MM.1S (cell line): Measurements from ENCODE around the gene INPP4B.
A peak's percentile ranks its signal among the peaks of the same experiment; 100 is the strongest.

ENCODE experiments used
- DNase-seq: peaks from one replicate; pipeline ENCODE4 v3.0.0-alpha.2; 2015
- H2AFZ ChIP-seq: fragments of 300-600 bp; sonication (generic); 2 replicates; pipeline ENCODE4 v1.6.0; 2016; ENCODE audit warnings: antibody characterized with exemption, low read length
- H3F3A ChIP-seq: fragments of 300-600 bp; sonication (generic); 2 replicates; pipeline ENCODE4 v1.6.1; 2016; ENCODE audit warnings: mild to moderate bottlenecking, antibody characterized with exemption, low read length, moderate library complexity, mixed read lengths; ENCODE audit not compliant: insufficient read depth
- H3K27ac ChIP-seq: fragments of 300-600 bp; sonication (generic); 2 replicates; pipeline ENCODE4 v1.5.1; 2016; ENCODE audit warnings: mild to moderate bottlenecking, low read length
- H3K27me3 ChIP-seq: fragments of 300-600 bp; sonication (generic); replicated peaks from 2 replicates; pipeline ENCODE4 v1.6.0; 2016; ENCODE audit warnings: low read length; ENCODE audit not compliant: insufficient read depth
- H3K36me3 ChIP-seq: fragments of 300-600 bp; sonication (generic); replicated peaks from 2 replicates; pipeline ENCODE4 v1.6.1; 2016; ENCODE audit warnings: mild to moderate bottlenecking, low read length, mixed read lengths; ENCODE audit not compliant: insufficient read depth
- H3K4me1 ChIP-seq: fragments of 300-600 bp; sonication (generic); 2 replicates; pipeline ENCODE4 v1.6.1; 2016; ENCODE audit warnings: low read length, mixed read lengths
- H3K4me2 ChIP-seq: fragments of 300-600 bp; sonication (generic); 2 replicates; pipeline ENCODE4 v1.6.0; 2016; ENCODE audit warnings: low read depth, low read length
- H3K4me3 ChIP-seq: fragments of 300-600 bp; sonication (generic); 2 replicates; pipeline ENCODE4 v1.5.1; 2016; ENCODE audit warnings: low read length, mixed read lengths
- H3K79me2 ChIP-seq: fragments of 300-600 bp; sonication (generic); 2 replicates; pipeline ENCODE4 v1.6.1; 2016; ENCODE audit warnings: mixed run types, low read length, mixed read lengths
- H3K9ac ChIP-seq: fragments of 300-600 bp; sonication (generic); 2 replicates; pipeline ENCODE4 v1.6.1; 2016; ENCODE audit warnings: low read length, mixed read lengths
- H3K9me2 ChIP-seq: fragments of 300-600 bp; sonication (generic); replicated peaks from 2 replicates; pipeline ENCODE4 v1.6.1; 2016; ENCODE audit warnings: mild to moderate bottlenecking, low read length, mixed read lengths; ENCODE audit not compliant: insufficient read depth
- H3K9me3 ChIP-seq: fragments of 300-600 bp; sonication (generic); replicated peaks from 2 replicates; pipeline ENCODE4 v1.6.1; 2016; ENCODE audit warnings: mild to moderate bottlenecking, low read length, mixed read lengths; ENCODE audit not compliant: insufficient read depth
- H4K20me1 ChIP-seq: fragments of 300-600 bp; sonication (generic); 2 replicates; pipeline ENCODE4 v1.6.1; 2016; ENCODE audit warnings: mild to moderate bottlenecking, low read length, moderate library complexity, mixed read lengths; ENCODE audit not compliant: insufficient read depth
- EZH2 ChIP-seq: fragments of 300-600 bp; sonication (generic); optimal IDR thresholded peaks from 2 replicates; pipeline ENCODE3; 2017; ENCODE audit warnings: low read depth, mild to moderate bottlenecking, antibody characterized with exemption, low read length, mixed read lengths
- EZH2phosphoT487 ChIP-seq: fragments of 300-600 bp; sonication (generic); IDR thresholded peaks from 2 replicates; pipeline ENCODE4 v1.6.1; 2018; ENCODE audit warnings: antibody characterized with exemption, low read length
- TF ChIP-seq, protein P1 (sequence below): fragments of 300-600 bp; sonication (generic); IDR thresholded peaks from 2 replicates; pipeline ENCODE4 v1.5.1; 2016; ENCODE audit warnings: antibody characterized with exemption, low read length, mixed read lengths

Gene INPP4B

GRCh38 chr4:142741995-142742394 lies 104.1 kb downstream of the INPP4B start:
- Histone ChIP-seq H3K9ac (no peak overlapping the region), H3K4me2 (no peak overlapping the region), H3K79me2 (no peaks in the 10 kb centered on the region), H3K4me3 (no peak overlapping the region), H3K36me3 (no peaks in the 10 kb centered on the region), H3K27me3 (no peaks in the 10 kb centered on the region), H3K9me3 (no peaks in the 10 kb centered on the region), H3F3A (no peaks in the 10 kb centered on the region), H4K20me1 (no peaks in the 10 kb centered on the region), H3K27ac (no peak overlapping the region), H3K4me1 (no peaks in the 10 kb centered on the region), H2AFZ (no peak overlapping the region), H3K9me2 (no peaks in the 10 kb centered on the region)
- TF ChIP-seq EZH2phosphoT487 (no peak), EZH2 (no peak)
- TF ChIP-seq, protein P1, sequence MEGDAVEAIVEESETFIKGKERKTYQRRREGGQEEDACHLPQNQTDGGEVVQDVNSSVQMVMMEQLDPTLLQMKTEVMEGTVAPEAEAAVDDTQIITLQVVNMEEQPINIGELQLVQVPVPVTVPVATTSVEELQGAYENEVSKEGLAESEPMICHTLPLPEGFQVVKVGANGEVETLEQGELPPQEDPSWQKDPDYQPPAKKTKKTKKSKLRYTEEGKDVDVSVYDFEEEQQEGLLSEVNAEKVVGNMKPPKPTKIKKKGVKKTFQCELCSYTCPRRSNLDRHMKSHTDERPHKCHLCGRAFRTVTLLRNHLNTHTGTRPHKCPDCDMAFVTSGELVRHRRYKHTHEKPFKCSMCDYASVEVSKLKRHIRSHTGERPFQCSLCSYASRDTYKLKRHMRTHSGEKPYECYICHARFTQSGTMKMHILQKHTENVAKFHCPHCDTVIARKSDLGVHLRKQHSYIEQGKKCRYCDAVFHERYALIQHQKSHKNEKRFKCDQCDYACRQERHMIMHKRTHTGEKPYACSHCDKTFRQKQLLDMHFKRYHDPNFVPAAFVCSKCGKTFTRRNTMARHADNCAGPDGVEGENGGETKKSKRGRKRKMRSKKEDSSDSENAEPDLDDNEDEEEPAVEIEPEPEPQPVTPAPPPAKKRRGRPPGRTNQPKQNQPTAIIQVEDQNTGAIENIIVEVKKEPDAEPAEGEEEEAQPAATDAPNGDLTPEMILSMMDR: 0 out of 2 replicates have a peak, but pooled peaks have one; percentile 3
- DNase-seq: no peak

GRCh38 chr4:142728233-142728632 lies 117.9 kb downstream of the INPP4B start:
- no peak for DNase-seq
- Histone ChIP-seq H3K4me2 (no peak overlapping the region), H3F3A (no peaks in the 10 kb centered on the region)

GRCh38 chr4:142727149-142727548 lies 119.0 kb downstream of the INPP4B start:
- TF ChIP-seq EZH2phosphoT487: no peak
- no peak for TF ChIP-seq EZH2
- TF ChIP-seq, protein P1: no peak
- Histone ChIP-seq H3K4me2 (no peak overlapping the region), H2AFZ (no peak overlapping the region), H3K27ac (no peak overlapping the region), H3K4me3 (no peak overlapping the region), H3K4me1 (no peaks in the 10 kb centered on the region), H3K27me3 (no peaks in the 10 kb centered on the region), H3K9me3 (no peaks in the 10 kb centered on the region), H3K9ac (no peak overlapping the region), H4K20me1 (no peaks in the 10 kb centered on the region), H3K79me2 (no peaks in the 10 kb centered on the region), H3F3A (no peaks in the 10 kb centered on the region), H3K36me3 (no peaks in the 10 kb centered on the region), H3K9me2 (no peaks in the 10 kb centered on the region)
- no peak for DNase-seq

More at GRCh38 chr4:142728233-142728632, 117.9 kb downstream of the INPP4B start:
- Histone ChIP-seq H4K20me1 (no peaks in the 10 kb centered on the region), H3K4me3 (no peak overlapping the region), H3K9me2 (no peaks in the 10 kb centered on the region), H3K9me3 (no peaks in the 10 kb centered on the region), H2AFZ (no peak overlapping the region), H3K27me3 (no peaks in the 10 kb centered on the region), H3K36me3 (no peaks in the 10 kb centered on the region), H3K79me2 (no peaks in the 10 kb centered on the region), H3K9ac (no peak overlapping the region), H3K4me1 (no peaks in the 10 kb centered on the region), H3K27ac (no peak overlapping the region)
- TF ChIP-seq, protein P1: no peak
- TF ChIP-seq EZH2phosphoT487 (no peak), EZH2 (no peak)
